ENCODE measurements around the gene TCP11. TPM values are rescaled to one million over a fixed set of nuclear protein-coding genes. Genes with fewer than 3 reads are reported as not detected.
"Not testable (repeated sequence)": the region's sequence is repeated elsewhere in the genome, so short reads cannot be mapped to it uniquely, and the experiment has no call there.

The TCP11 gene
- total RNA-seq, 2 experiments from 2014 or later, result not detected

GRCh38 chr6:35107208-35107607 lies 33.9 kb downstream of the TCP11 start:
- POLR2A ChIA-PET, CTCF ChIA-PET: not testable (repeated sequence)

GRCh38 chr6:35106061-35106460 lies 35.1 kb downstream of the TCP11 start:
- CTCF ChIA-PET, result interaction anchor here (0.7 kb wide), 1 partner anchor 23 kb away, joined by 3 read pairs; no protein-coding TSS in a partner anchor

GRCh38 chr6:35105078-35105477 lies 36.1 kb downstream of the TCP11 start:
- CTCF ChIA-PET, result no interaction called here
- POLR2A ChIA-PET, result no interaction called here

More at GRCh38 chr6:35106061-35106460, 35.1 kb downstream of the TCP11 start:
- POLR2A ChIA-PET, result not testable (repeated sequence)

GRCh38 chr6:35099116-35099515 lies 42.0 kb downstream of the TCP11 start:
- ChIA-PET POLR2A (no interaction called here), CTCF (interaction anchor here (1.1 kb wide), 1 partner anchor 112 kb away, joined by 4 read pairs; no protein-coding TSS in a partner anchor)

- CTCF ChIA-PET, result interaction anchor here (0.6 to 1.2 kb wide), 4 partner anchors 109 to 639 kb away, joined by 3 read pairs; no protein-coding TSS in a partner anchor
- POLR2A ChIA-PET, result interaction anchor here (0.6 kb wide), 1 partner anchor 18 kb away, joined by 3 read pairs; no protein-coding TSS in a partner anchor
Measured at GRCh38 chr6:35096129-35096862, 44.8 kb downstream of the TCP11 start.

- ChIA-PET POLR2A (no interaction called here), CTCF (no interaction called here)
Measured at GRCh38 chr6:35094183-35094582, 47.0 kb downstream of the TCP11 start.

GRCh38 chr6:35093783-35094182 lies 47.4 kb downstream of the TCP11 start:
- ChIA-PET CTCF (interaction anchor here (0.6 kb wide), 1 partner anchor 78 kb away, joined by 4 read pairs; no protein-coding TSS in a partner anchor), POLR2A (no interaction called here)

- ChIA-PET POLR2A (interaction anchor here (0.6 kb wide), 1 partner anchor 707 kb away, joined by 3 read pairs; no protein-coding TSS in a partner anchor), CTCF (interaction anchor here (0.6 kb wide), 1 partner anchor 79 kb away, joined by 4 read pairs; no protein-coding TSS in a partner anchor)
Measured at GRCh38 chr6:35093118-35093445, 48.1 kb downstream of the TCP11 start.

- CTCF ChIA-PET, result no interaction called here
- POLR2A ChIA-PET, result interaction anchor here (0.6 kb wide), 1 partner anchor 707 kb away, joined by 3 read pairs; no protein-coding TSS in a partner anchor
Measured at GRCh38 chr6:35092362-35093117, 48.6 kb downstream of the TCP11 start.

- ChIA-PET POLR2A (interaction anchor here (0.5 kb wide), 1 partner anchor 13 kb away, joined by 8 read pairs; no protein-coding TSS in a partner anchor), CTCF (no interaction called here)
Measured at GRCh38 chr6:35091346-35092083, 49.6 kb downstream of the TCP11 start.

GRCh38 chr6:35090734-35091133 lies 50.4 kb downstream of the TCP11 start:
- POLR2A ChIA-PET, result interaction anchor here (0.5 kb wide), 1 partner anchor 14 kb away, joined by 8 read pairs; no protein-coding TSS in a partner anchor
- CTCF ChIA-PET, result no interaction called here

GRCh38 chr6:35089935-35090505 lies 51.1 kb downstream of the TCP11 start:
- CTCF ChIA-PET, result no interaction called here

GRCh38 chr6:35089216-35089934 lies 51.8 kb downstream of the TCP11 start:
- POLR2A ChIA-PET, result no interaction called here
- CTCF ChIA-PET, result no interaction called here

More at GRCh38 chr6:35089935-35090505, 51.1 kb downstream of the TCP11 start:
- POLR2A ChIA-PET, result no interaction called here

GRCh38 chr6:35088281-35089215 lies 52.6 kb downstream of the TCP11 start:
- ChIA-PET POLR2A (no interaction called here), CTCF (interaction anchor here (0.6 kb wide), 1 partner anchor 47 kb away, joined by 5 read pairs; no protein-coding TSS in a partner anchor)

GRCh38 chr6:35087361-35088280 lies 53.5 kb downstream of the TCP11 start:
- CTCF ChIA-PET, result interaction anchor here (0.6 kb wide), 1 partner anchor 48 kb away, joined by 5 read pairs; no protein-coding TSS in a partner anchor
- POLR2A ChIA-PET, result no interaction called here

- POLR2A ChIA-PET, result no interaction called here
- CTCF ChIA-PET, result no interaction called here
Measured at GRCh38 chr6:35086636-35087360, 54.3 kb downstream of the TCP11 start.
